GM12892 (cell line): ENCODE data around the gene CADPS.

Experiments
- POLR2A ChIP-seq: IDR thresholded peaks from 2 replicates; pipeline ENCODE4 v1.6.1; 2011; ENCODE audit warnings: low read depth, low read length, control low read depth
- POLR2AphosphoS5 ChIP-seq: IDR thresholded peaks from 2 replicates; pipeline ENCODE4 v1.6.1; 2011; ENCODE audit warnings: low read depth, low read length, control low read depth
- TAF1 ChIP-seq: IDR thresholded peaks from 2 replicates; pipeline ENCODE4 v1.6.1; 2011; ENCODE audit warnings: low read depth, mild to moderate bottlenecking, control low read depth, low read length, borderline replicate concordance

DNA sequence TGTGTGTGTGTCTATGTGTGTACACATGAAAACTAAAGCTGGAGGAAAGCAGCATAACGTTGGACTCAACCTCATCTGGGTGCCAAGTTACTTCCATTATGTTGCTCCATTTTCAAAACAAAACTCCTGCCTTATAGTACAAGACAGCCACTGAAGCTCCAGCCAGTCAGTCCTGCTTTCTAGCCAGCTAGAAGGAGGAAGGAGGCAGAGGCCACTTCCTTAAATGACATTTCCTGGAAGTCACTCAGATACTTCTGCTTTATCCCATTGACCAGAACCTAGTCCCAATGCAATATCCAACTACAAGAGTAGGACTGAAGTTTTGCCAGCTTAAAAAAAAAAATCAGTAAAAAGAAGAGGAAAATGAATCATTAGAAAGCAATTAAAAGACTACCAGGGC lies 31.7 kb downstream of the CADPS start:
- no peak for TF ChIP-seq POLR2A
- TF ChIP-seq POLR2AphosphoS5, result no peak
- no peak for TF ChIP-seq TAF1
